ENCODE measurements around the gene ZSCAN26.
"Not testable (repeated sequence)": the region's sequence is repeated elsewhere in the genome, so short reads cannot be mapped to it uniquely, and the experiment has no call there.

Gene ZSCAN26

DNA sequence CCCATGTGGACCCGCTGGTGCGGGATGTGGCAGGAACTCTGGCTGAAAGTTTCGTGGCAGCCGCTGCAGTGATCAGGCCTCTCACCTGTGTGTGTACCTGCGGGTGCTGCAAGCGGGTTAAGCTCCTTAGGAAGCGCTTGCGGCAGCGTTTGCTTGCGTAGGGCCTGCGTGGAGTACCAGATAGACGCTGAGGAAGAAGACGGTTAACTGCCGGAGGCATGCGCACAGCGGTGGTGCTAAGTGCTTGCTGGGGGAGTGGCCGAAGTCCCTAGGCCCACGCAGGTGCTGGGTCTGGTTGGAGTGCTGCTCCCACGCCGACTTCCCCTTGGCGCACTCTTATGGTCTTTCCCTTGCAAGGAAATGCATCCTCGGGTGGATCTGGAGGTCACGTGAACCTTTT lies 46.0 kb downstream of the ZSCAN26 start:
- Histone ChIP-seq H3K27me3 (ENCODE audit: insufficient read depth, low read length) (no peaks in the 10 kb centered on the region), H3K9me3 (ENCODE audit: low read length) (no peaks in the 10 kb centered on the region), H2AFZ (ENCODE audit: low read depth, low read length) (no peak overlapping the region), H3K4me1 (ENCODE audit: insufficient read depth, low read length) (no peaks in the 10 kb centered on the region), H3K36me3 (ENCODE audit: insufficient read depth, low read length) (peaks cover 4% of the 10 kb centered on the region), H3K4me3 (ENCODE audit: low read length) (no peak overlapping the region)

DNA sequence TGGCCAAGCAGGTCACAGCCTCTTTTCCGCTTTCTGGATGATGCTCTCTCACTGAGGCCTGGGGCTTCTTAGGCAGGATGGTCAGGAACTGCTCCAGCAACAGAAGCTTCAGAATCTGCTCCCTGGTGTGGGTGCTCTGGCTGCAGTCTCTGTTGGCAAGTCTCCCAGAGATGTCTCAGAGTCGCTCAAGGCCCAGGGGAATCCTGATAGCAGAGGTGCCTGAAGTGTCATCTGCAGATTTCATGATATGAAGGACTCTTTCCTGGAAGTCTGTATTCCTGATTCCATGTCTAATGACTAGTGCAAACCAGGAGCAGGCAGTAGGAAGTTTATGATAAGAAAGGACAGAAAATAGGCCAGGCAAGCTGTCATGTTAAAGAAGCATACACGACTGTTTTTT lies 48.7 kb downstream of the ZSCAN26 start:
- Histone ChIP-seq H3K4me1 (ENCODE audit: insufficient read depth, low read length) (no peaks in the 10 kb centered on the region), H3K27me3 (ENCODE audit: insufficient read depth, low read length) (no peaks in the 10 kb centered on the region)

DNA sequence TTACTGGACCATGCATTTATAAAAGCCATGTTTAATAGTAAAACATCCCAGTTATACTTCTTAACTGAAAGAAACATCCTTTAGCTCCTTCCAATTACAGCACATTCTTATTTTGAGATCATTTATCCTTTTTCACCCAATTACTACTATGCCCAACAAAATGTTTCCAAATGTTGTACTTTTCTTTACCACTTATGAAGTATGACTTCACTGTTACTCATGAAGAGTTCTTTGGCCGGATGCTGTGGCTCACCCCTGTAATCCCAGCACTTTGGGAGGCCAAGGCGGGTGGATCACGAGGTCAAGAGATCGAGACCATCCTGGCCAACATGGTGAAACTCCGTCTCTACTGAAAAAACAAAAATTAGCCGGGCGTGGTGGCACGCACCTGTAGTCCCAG lies 50.9 kb downstream of the ZSCAN26 start:
- H3K36me3 ChIP-seq (ENCODE audit: insufficient read depth, low read length); H3K4me1 ChIP-seq (ENCODE audit: insufficient read depth, low read length); H3K27me3 ChIP-seq (ENCODE audit: insufficient read depth, low read length); H2AFZ ChIP-seq (ENCODE audit: low read depth, low read length); H3K4me3 ChIP-seq (ENCODE audit: low read length); H3K9me3 ChIP-seq (ENCODE audit: low read length): not testable (repeated sequence)

More for the DNA sequence above, 48.7 kb downstream of the ZSCAN26 start:
- Histone ChIP-seq H2AFZ (ENCODE audit: low read depth, low read length) (no peak overlapping the region), H3K36me3 (ENCODE audit: insufficient read depth, low read length) (peaks cover 4% of the 10 kb centered on the region), H3K9me3 (ENCODE audit: low read length) (no peaks in the 10 kb centered on the region), H3K4me3 (ENCODE audit: low read length) (no peak overlapping the region)

GRCh38 chr6:28322661-28323060 lies 55.7 kb downstream of the ZSCAN26 start:
- Histone ChIP-seq H3K9me3 (ENCODE audit: low read length) (peaks cover 26% of the 10 kb centered on the region), H2AFZ (ENCODE audit: low read depth, low read length) (no peak overlapping the region), H3K36me3 (ENCODE audit: insufficient read depth, low read length) (peaks cover 30% of the 10 kb centered on the region)

GRCh38 chr6:28323813-28324424 lies 57.0 kb downstream of the ZSCAN26 start:
- Histone ChIP-seq H2AFZ (ENCODE audit: low read depth, low read length) (no peak overlapping the region), H3K4me3 (ENCODE audit: low read length) (no peak overlapping the region), H3K4me1 (ENCODE audit: insufficient read depth, low read length) (no peaks in the 10 kb centered on the region), H3K9me3 (ENCODE audit: low read length) (peaks cover 26% of the 10 kb centered on the region), H3K27me3 (ENCODE audit: insufficient read depth, low read length) (no peaks in the 10 kb centered on the region), H3K36me3 (ENCODE audit: insufficient read depth, low read length) (peaks cover 33% of the 10 kb centered on the region)

More at GRCh38 chr6:28322661-28323060, 55.7 kb downstream of the ZSCAN26 start:
- H3K4me3 ChIP-seq (ENCODE audit: low read length): no peak overlapping the region
- no peaks in the 10 kb centered on the region for H3K27me3 ChIP-seq (ENCODE audit: insufficient read depth, low read length)
- no peaks in the 10 kb centered on the region for H3K4me1 ChIP-seq (ENCODE audit: insufficient read depth, low read length)

- Histone ChIP-seq H3K4me3 (ENCODE audit: low read length) (no peak overlapping the region), H3K9me3 (ENCODE audit: low read length) (peaks cover 28% of the 10 kb centered on the region), H3K36me3 (ENCODE audit: insufficient read depth, low read length) (peaks cover 33% of the 10 kb centered on the region), H3K4me1 (ENCODE audit: insufficient read depth, low read length) (no peaks in the 10 kb centered on the region), H2AFZ (ENCODE audit: low read depth, low read length) (no peak overlapping the region), H3K27me3 (ENCODE audit: insufficient read depth, low read length) (no peaks in the 10 kb centered on the region)
These were observed 59.5 kb downstream of the ZSCAN26 start for GRCh38 chr6:28326371-28326948.

All from neuron (in vitro differentiated cells).